ENCODE measurements around the gene RBP5. TPM values are rescaled to one million over a fixed set of nuclear protein-coding genes. Genes with fewer than 3 reads are reported as not detected.
A peak's percentile ranks its signal among the peaks of the same experiment; 100 is the strongest.

RBP5 gene
- polyA plus RNA-seq, 2 of the 4 experiments (the other 2 are of a cell fraction), result 0.25 TPM; not detected in 1

DNA sequence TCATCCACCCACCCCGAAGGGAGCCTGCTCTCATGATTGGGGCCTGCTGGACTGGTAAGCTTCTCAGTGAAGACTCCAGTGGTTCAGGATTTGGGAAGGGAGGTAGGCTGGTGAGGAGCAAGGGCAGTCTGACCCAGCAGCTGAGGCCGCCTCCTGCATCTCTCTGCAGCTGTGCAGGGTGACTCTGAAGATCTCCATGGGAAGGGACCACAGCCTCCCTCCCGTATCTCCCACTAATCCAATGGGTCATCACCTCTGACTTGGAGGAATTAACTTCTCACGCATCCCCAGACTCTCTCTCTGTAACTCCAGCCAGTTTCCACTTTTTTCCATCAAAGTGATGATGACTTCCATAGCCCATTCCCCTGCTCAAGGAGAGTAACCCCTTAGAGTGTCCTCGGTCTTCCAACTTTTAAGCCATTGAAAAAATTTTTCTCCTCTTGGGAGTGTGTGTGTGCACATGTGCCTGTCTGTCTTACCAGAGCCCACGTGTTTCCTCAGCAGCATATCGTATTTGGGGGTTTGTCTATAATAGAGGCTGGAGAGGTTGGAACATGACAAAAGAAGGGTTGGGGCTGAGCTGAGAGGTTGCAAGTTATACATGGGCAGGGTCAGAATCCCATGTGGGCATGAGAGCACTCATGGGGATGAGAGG is 12.8 kb upstream of the RBP5 start:
- peak in 1 of 2 experiments; percentile 20; a peak in 3 of 6 replicates for ATAC-seq
- Histone ChIP-seq H3K9me3 (no peaks in the 10 kb centered on the region), H3K27ac (no peak overlapping the region), H3K4me1 (no peaks in the 10 kb centered on the region), H3K4me2 (no peak overlapping the region), H3K4me3 (no peak overlapping the region)
- 87% methylated on average over 7 of the region's 7 CpGs for WGBS (ENCODE audit: missing lambda C conversion rate)
- no peak for DNase-seq (ENCODE audit: low read depth in 1 of 2, low spot score in 1 of 2)
- ChIA-PET CTCF (interaction anchor here (0.5 to 7.7 kb wide), 28 partner anchors 9 to 977 kb away, joined by 3 to 75 read pairs (median 4); partner anchors contain the start of genes C1RL and PEX5), POLR2A (no interaction called here)
- no peak for FAIRE-seq
- no peak for TF ChIP-seq ZNF302 (CRISPR knock-in tag; IDR thresholded peaks at IDR 0.05)
- TF ChIP-seq, protein P1, sequence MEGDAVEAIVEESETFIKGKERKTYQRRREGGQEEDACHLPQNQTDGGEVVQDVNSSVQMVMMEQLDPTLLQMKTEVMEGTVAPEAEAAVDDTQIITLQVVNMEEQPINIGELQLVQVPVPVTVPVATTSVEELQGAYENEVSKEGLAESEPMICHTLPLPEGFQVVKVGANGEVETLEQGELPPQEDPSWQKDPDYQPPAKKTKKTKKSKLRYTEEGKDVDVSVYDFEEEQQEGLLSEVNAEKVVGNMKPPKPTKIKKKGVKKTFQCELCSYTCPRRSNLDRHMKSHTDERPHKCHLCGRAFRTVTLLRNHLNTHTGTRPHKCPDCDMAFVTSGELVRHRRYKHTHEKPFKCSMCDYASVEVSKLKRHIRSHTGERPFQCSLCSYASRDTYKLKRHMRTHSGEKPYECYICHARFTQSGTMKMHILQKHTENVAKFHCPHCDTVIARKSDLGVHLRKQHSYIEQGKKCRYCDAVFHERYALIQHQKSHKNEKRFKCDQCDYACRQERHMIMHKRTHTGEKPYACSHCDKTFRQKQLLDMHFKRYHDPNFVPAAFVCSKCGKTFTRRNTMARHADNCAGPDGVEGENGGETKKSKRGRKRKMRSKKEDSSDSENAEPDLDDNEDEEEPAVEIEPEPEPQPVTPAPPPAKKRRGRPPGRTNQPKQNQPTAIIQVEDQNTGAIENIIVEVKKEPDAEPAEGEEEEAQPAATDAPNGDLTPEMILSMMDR (IDR thresholded peaks at IDR 0.05), result no peak
- TF ChIP-seq, protein P2, sequence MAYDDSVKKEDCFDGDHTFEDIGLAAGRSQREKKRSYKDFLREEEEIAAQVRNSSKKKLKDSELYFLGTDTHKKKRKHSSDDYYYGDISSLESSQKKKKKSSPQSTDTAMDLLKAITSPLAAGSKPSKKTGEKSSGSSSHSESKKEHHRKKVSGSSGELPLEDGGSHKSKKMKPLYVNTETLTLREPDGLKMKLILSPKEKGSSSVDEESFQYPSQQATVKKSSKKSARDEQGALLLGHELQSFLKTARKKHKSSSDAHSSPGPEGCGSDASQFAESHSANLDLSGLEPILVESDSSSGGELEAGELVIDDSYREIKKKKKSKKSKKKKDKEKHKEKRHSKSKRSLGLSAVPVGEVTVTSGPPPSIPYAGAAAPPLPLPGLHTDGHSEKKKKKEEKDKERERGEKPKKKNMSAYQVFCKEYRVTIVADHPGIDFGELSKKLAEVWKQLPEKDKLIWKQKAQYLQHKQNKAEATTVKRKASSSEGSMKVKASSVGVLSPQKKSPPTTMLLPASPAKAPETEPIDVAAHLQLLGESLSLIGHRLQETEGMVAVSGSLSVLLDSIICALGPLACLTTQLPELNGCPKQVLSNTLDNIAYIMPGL (CRISPR knock-in tag; IDR thresholded peaks at IDR 0.05; ENCODE audit: borderline replicate concordance), result no peak
- no peak for TF ChIP-seq RCOR1 (IDR thresholded peaks at IDR 0.05; ENCODE audit: low read depth, low read length)
- TF ChIP-seq SREBF2 (IDR thresholded peaks at IDR 0.05), result no peak
- no peak for TF ChIP-seq KDM5A (IDR thresholded peaks at IDR 0.05)
- TF ChIP-seq NFE2L2 (conservative IDR thresholded peaks at IDR 0.05; ENCODE audit: low read length), result no peak
- TF ChIP-seq FOSB (CRISPR knock-in tag; IDR thresholded peaks at IDR 0.05), result no peak
- TF ChIP-seq CHD4 (IDR thresholded peaks at IDR 0.05; ENCODE audit: borderline replicate concordance), result no peak
- TF ChIP-seq CHD2 (IDR thresholded peaks at IDR 0.05; ENCODE audit: low read length, partially characterized antibody), result no peak
- TF ChIP-seq TFCP2L1 (CRISPR knock-in tag; IDR thresholded peaks at IDR 0.05), result no peak
- no peak for TF ChIP-seq MYC (IDR thresholded peaks at IDR 0.05; ENCODE audit: borderline replicate concordance, low read length)
- TF ChIP-seq ZFP36 (IDR thresholded peaks at IDR 0.05; ENCODE audit: borderline replicate concordance, partially characterized antibody), result no peak
- TF ChIP-seq TP53 (CRISPR knock-in tag; IDR thresholded peaks at IDR 0.05), result no peak
- TF ChIP-seq RNF2 (IDR thresholded peaks at IDR 0.05; ENCODE audit: borderline replicate concordance, low read depth), result no peak
- TF ChIP-seq HDAC2 (IDR thresholded peaks at IDR 0.05), result no peak
- TF ChIP-seq POLR2A (IDR thresholded peaks at IDR 0.05; ENCODE audit: low read length), result no peak
- no peak for TF ChIP-seq CBX8 (IDR thresholded peaks at IDR 0.05)
- TF ChIP-seq, protein P3, sequence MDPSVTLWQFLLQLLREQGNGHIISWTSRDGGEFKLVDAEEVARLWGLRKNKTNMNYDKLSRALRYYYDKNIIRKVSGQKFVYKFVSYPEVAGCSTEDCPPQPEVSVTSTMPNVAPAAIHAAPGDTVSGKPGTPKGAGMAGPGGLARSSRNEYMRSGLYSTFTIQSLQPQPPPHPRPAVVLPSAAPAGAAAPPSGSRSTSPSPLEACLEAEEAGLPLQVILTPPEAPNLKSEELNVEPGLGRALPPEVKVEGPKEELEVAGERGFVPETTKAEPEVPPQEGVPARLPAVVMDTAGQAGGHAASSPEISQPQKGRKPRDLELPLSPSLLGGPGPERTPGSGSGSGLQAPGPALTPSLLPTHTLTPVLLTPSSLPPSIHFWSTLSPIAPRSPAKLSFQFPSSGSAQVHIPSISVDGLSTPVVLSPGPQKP (IDR thresholded peaks at IDR 0.05; ENCODE audit: low read depth, low read length), result no peak
- TF ChIP-seq GATA3 (IDR thresholded peaks at IDR 0.05; ENCODE audit: borderline replicate concordance), result no peak

DNA sequence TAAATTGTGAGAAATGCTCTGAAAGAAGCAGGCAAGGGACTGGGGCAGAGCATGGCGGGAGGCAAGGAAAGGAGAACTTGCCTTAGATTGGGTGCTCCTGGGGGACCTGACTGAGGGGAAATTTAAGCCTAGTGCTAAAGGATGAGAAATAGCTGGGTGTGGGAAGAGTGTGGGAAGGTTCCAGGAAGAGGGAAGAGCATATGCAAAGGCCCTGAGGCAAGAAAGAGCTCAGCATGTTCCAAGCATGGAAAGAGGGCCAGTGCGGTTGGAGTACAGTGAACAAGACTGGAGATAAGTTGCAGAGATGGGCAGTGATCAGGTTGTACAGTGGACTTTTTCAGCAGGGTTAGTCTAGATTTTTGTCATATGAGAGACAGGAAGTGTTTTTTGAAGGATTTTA is 10.5 kb upstream of the RBP5 start:
- CTCF ChIA-PET, result interaction anchor here (1.1 to 2.6 kb wide), 3 partner anchors 9 to 499 kb away, joined by 3 to 10 read pairs (median 8); partner anchors contain the start of gene CLSTN3
- ATAC-seq, result no peak
- no peak overlapping the region for H3K4me3 ChIP-seq
- no peak for DNase-seq (ENCODE audit: low read depth in 1 of 2, low spot score in 1 of 2)
- FAIRE-seq, result no peak
- no peak for TF ChIP-seq EHF (CRISPR knock-in tag; IDR thresholded peaks at IDR 0.05)
- TF ChIP-seq, protein P1 (IDR thresholded peaks at IDR 0.05), result no peak
- TF ChIP-seq CEBPB (IDR thresholded peaks at IDR 0.05), result no peak
- TF ChIP-seq, protein P4, sequence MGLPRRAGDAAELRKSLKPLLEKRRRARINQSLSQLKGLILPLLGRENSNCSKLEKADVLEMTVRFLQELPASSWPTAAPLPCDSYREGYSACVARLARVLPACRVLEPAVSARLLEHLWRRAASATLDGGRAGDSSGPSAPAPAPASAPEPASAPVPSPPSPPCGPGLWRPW (IDR thresholded peaks at IDR 0.05), result no peak
- TF ChIP-seq SREBF2 (IDR thresholded peaks at IDR 0.05), result no peak
- TF ChIP-seq ZNF302 (CRISPR knock-in tag; IDR thresholded peaks at IDR 0.05), result no peak
- no peak for TF ChIP-seq ZSCAN20 (CRISPR knock-in tag; IDR thresholded peaks at IDR 0.05)
- TF ChIP-seq HOXB13 (CRISPR knock-in tag; IDR thresholded peaks at IDR 0.05; ENCODE audit: low read depth), result no peak
- TF ChIP-seq CBX8 (IDR thresholded peaks at IDR 0.05), result no peak
- TF ChIP-seq HOXA7 (CRISPR knock-in tag; IDR thresholded peaks at IDR 0.05), result no peak
- no peak for TF ChIP-seq POLR2A (IDR thresholded peaks at IDR 0.05; ENCODE audit: low read length)
- TF ChIP-seq KDM1A (IDR thresholded peaks at IDR 0.05; ENCODE audit: low read depth), result no peak
- TF ChIP-seq KDM5A (IDR thresholded peaks at IDR 0.05), result no peak
- TF ChIP-seq FOSL2 (IDR thresholded peaks at IDR 0.05), result no peak
- no peak for TF ChIP-seq FOSL2 (CRISPR knock-in tag; IDR thresholded peaks at IDR 0.05)
- no peaks in the 10 kb centered on the region for H3K4me1 ChIP-seq
- no peak overlapping the region for H3K27ac ChIP-seq
- H3K4me2 ChIP-seq, result no peak overlapping the region
- POLR2A ChIA-PET, result no interaction called here
- H3K9me3 ChIP-seq, result no peaks in the 10 kb centered on the region
- 92% methylated on average over 2 of the region's 2 CpGs for WGBS (ENCODE audit: missing lambda C conversion rate)

Data from A549 (cell line).